ENCODE results near the gene WDR13. TPM values are rescaled to one million over a fixed set of nuclear protein-coding genes. Genes with fewer than 3 reads are reported as not detected.

Gene WDR13
- total RNA-seq, 1 donor from 2014 or later = 73.8 TPM

DNA sequence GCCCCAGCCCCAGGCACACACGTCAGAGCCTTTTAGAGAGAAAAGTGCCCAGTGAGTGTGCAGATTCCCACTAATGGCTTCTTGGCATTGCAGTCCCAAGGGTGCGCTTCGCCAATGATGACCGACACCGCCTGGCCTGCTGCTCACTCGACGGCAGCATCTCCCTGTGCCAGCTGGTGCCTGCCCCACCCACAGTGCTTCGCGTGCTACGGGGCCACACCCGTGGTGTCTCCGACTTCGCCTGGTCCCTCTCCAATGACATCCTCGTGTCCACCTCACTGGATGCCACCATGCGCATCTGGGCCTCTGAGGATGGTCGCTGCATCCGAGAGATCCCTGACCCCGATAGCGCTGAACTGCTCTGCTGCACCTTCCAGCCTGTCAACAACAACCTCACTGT is 2.9 kb downstream of the WDR13 start:
- Mint-ChIP-seq H3K4me3 (ENCODE audit: unreplicated experiment) (no peak overlapping the region), H3K36me3 (ENCODE audit: low read depth, unreplicated experiment) (peaks cover 18% of the 10 kb centered on the region), H3K27ac (ENCODE audit: unreplicated experiment) (no peak overlapping the region), H3K4me1 (ENCODE audit: unreplicated experiment) (peaks cover 4% of the 10 kb centered on the region), H3K27me3 (ENCODE audit: unreplicated experiment) (peaks cover 2% of the 10 kb centered on the region), H3K9me3 (ENCODE audit: unreplicated experiment) (no peaks in the 10 kb centered on the region)
- no peak for DNase-seq (ENCODE audit: low spot score)
- TF ChIP-seq, protein P1, sequence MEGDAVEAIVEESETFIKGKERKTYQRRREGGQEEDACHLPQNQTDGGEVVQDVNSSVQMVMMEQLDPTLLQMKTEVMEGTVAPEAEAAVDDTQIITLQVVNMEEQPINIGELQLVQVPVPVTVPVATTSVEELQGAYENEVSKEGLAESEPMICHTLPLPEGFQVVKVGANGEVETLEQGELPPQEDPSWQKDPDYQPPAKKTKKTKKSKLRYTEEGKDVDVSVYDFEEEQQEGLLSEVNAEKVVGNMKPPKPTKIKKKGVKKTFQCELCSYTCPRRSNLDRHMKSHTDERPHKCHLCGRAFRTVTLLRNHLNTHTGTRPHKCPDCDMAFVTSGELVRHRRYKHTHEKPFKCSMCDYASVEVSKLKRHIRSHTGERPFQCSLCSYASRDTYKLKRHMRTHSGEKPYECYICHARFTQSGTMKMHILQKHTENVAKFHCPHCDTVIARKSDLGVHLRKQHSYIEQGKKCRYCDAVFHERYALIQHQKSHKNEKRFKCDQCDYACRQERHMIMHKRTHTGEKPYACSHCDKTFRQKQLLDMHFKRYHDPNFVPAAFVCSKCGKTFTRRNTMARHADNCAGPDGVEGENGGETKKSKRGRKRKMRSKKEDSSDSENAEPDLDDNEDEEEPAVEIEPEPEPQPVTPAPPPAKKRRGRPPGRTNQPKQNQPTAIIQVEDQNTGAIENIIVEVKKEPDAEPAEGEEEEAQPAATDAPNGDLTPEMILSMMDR (IDR thresholded peaks at IDR 0.05; ENCODE audit: unreplicated experiment) = no peak

DNA sequence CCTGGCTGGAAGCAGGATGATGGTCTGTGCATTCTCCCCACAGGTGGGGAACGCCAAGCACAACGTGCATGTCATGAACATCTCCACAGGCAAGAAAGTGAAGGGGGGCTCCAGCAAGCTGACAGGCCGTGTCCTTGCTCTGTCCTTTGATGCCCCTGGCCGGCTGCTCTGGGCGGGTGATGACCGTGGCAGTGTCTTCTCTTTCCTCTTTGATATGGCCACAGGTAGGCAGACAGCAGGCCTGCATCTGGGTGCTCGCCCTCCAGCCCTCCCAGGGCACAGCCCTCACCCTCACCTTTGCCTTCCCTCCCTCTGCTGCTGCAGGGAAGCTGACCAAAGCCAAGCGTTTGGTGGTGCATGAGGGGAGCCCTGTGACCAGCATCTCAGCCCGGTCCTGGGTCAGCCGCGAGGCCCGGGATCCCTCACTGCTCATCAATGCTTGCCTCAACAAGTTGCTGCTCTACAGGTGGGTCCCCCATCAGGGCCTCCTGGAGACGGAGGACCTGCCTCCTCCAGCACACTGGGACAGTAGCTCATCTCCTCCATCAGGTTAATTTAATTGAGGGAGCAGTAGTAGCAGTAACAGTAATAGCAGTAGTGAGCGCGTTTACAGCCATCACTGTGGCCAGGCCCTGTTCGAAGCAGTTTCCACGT is 4.6 kb downstream of the WDR13 start:
- TF ChIP-seq, protein P1 (IDR thresholded peaks at IDR 0.05; ENCODE audit: unreplicated experiment) = no peak
- no peak overlapping the region for H3K4me3 Mint-ChIP-seq (ENCODE audit: unreplicated experiment)
- peaks cover 21% of the 10 kb centered on the region for H3K36me3 Mint-ChIP-seq (ENCODE audit: low read depth, unreplicated experiment)
- no peak overlapping the region for H3K27ac Mint-ChIP-seq (ENCODE audit: unreplicated experiment)
- H3K4me1 Mint-ChIP-seq (ENCODE audit: unreplicated experiment) = peaks cover 4% of the 10 kb centered on the region
- peaks cover 4% of the 10 kb centered on the region for H3K27me3 Mint-ChIP-seq (ENCODE audit: unreplicated experiment)
- no peak for DNase-seq (ENCODE audit: low spot score)
- H3K9me3 Mint-ChIP-seq (ENCODE audit: unreplicated experiment) = no peaks in the 10 kb centered on the region

- H3K4me1 Mint-ChIP-seq (ENCODE audit: unreplicated experiment) = no peaks in the 10 kb centered on the region
- H3K9me3 Mint-ChIP-seq (ENCODE audit: unreplicated experiment) = no peaks in the 10 kb centered on the region
- H3K36me3 Mint-ChIP-seq (ENCODE audit: low read depth, unreplicated experiment) = peaks cover 21% of the 10 kb centered on the region
- H3K4me3 Mint-ChIP-seq (ENCODE audit: unreplicated experiment) = no peak overlapping the region
- TF ChIP-seq, protein P1 (IDR thresholded peaks at IDR 0.05; ENCODE audit: unreplicated experiment) = no peak
- DNase-seq (ENCODE audit: low spot score) = no peak
- no peak overlapping the region for H3K27ac Mint-ChIP-seq (ENCODE audit: unreplicated experiment)
- H3K27me3 Mint-ChIP-seq (ENCODE audit: unreplicated experiment) = peaks cover 2% of the 10 kb centered on the region
These were observed 7.4 kb downstream of the WDR13 start for GRCh38 chrX:48604701-48605100.

- Mint-ChIP-seq H3K36me3 (ENCODE audit: low read depth, unreplicated experiment) (peaks cover 19% of the 10 kb centered on the region), H3K4me1 (ENCODE audit: unreplicated experiment) (no peaks in the 10 kb centered on the region), H3K27me3 (ENCODE audit: unreplicated experiment) (peaks cover 2% of the 10 kb centered on the region), H3K4me3 (ENCODE audit: unreplicated experiment) (no peak overlapping the region), H3K27ac (ENCODE audit: unreplicated experiment) (no peak overlapping the region), H3K9me3 (ENCODE audit: unreplicated experiment) (no peaks in the 10 kb centered on the region)
- TF ChIP-seq, protein P1 (IDR thresholded peaks at IDR 0.05; ENCODE audit: unreplicated experiment) = no peak
- DNase-seq (ENCODE audit: low spot score) = no peak
These were observed 8.8 kb downstream of the WDR13 start for GRCh38 chrX:48606091-48606490.

- Mint-ChIP-seq H3K4me1 (ENCODE audit: unreplicated experiment) (no peaks in the 10 kb centered on the region), H3K4me3 (ENCODE audit: unreplicated experiment) (no peak overlapping the region), H3K27ac (ENCODE audit: unreplicated experiment) (no peak overlapping the region), H3K9me3 (ENCODE audit: unreplicated experiment) (no peaks in the 10 kb centered on the region), H3K36me3 (ENCODE audit: low read depth, unreplicated experiment) (no peaks in the 10 kb centered on the region), H3K27me3 (ENCODE audit: unreplicated experiment) (no peaks in the 10 kb centered on the region)
- TF ChIP-seq, protein P1 (IDR thresholded peaks at IDR 0.05; ENCODE audit: unreplicated experiment) = no peak
- no peak for DNase-seq (ENCODE audit: low spot score)
These were observed 14.4 kb downstream of the WDR13 start for GRCh38 chrX:48611703-48612102.
